Trophoblast cell (in vitro differentiated cells and primary cell): Measurements from ENCODE around the gene CEP78.

Experiments
- DNase-seq, 2 donors: peaks; one replicate each; pipeline ENCODE4 v3.0.0-alpha.2; 2016
- H2AFZ ChIP-seq: 2 replicates; pipeline ENCODE4 v1.6.1; 2013; ENCODE audit warnings: low read length, moderate library complexity, mild to moderate bottlenecking; ENCODE audit not compliant: insufficient read depth, poor library complexity
- H2AK5ac ChIP-seq: 2 replicates; pipeline ENCODE4 v1.6.1; 2013; ENCODE audit warnings: mild to moderate bottlenecking, low read length
- H2BK120ac ChIP-seq: 2 replicates; pipeline ENCODE4 v1.6.1; 2013; ENCODE audit warnings: low read length, mild to moderate bottlenecking, moderate library complexity; ENCODE audit not compliant: insufficient read depth, poor library complexity
- H2BK12ac ChIP-seq: 2 replicates; pipeline ENCODE4 v1.6.1; 2013; ENCODE audit warnings: mild to moderate bottlenecking, low read length, moderate library complexity
- H2BK5ac ChIP-seq: 2 replicates; pipeline ENCODE4 v1.6.1; 2013; ENCODE audit warnings: low read length, low read depth, moderate library complexity, mild to moderate bottlenecking; ENCODE audit not compliant: poor library complexity
- H3K14ac ChIP-seq: 2 replicates; pipeline ENCODE4 v1.6.1; 2013; ENCODE audit warnings: mild to moderate bottlenecking, low read length
- H3K18ac ChIP-seq: 2 replicates; pipeline ENCODE4 v1.6.1; 2013; ENCODE audit warnings: mild to moderate bottlenecking, low read length
- H3K23ac ChIP-seq: 2 replicates; pipeline ENCODE4 v1.6.1; 2013; ENCODE audit warnings: low read length
- H3K27ac ChIP-seq: 2 replicates; pipeline ENCODE4 v1.5.1; 2013; ENCODE audit warnings: low read depth, mild to moderate bottlenecking, inconsistent platforms, low read length, moderate library complexity
- H3K27me3 ChIP-seq: 2 replicates; pipeline ENCODE4 v1.6.1; 2013; ENCODE audit warnings: inconsistent platforms, mild to moderate bottlenecking, low read length, moderate library complexity; ENCODE audit not compliant: insufficient read depth
- H3K36me3 ChIP-seq, 2 experiments: 1 replicate in 1 of 2; 2 replicates in 1 of 2; pipeline ENCODE4 v1.6.1; 2013; ENCODE audit warnings: low read length in 2 of 2, mild to moderate bottlenecking in 2 of 2, moderate library complexity in 1 of 2; ENCODE audit not compliant: insufficient read depth in 2 of 2, control insufficient read depth in 1 of 2
- H3K4ac ChIP-seq: 2 replicates; pipeline ENCODE4 v1.6.1; 2013; ENCODE audit warnings: low read depth, mild to moderate bottlenecking, low read length, moderate library complexity
- H3K4me1 ChIP-seq, 2 experiments: 1 replicate in 1 of 2; 2 replicates in 1 of 2; pipeline ENCODE4 v1.6.1; 2013; ENCODE audit warnings: low read length in 2 of 2, mild to moderate bottlenecking in 2 of 2, moderate library complexity in 1 of 2; ENCODE audit not compliant: insufficient read depth in 2 of 2, control insufficient read depth in 1 of 2
- H3K4me2 ChIP-seq: 2 replicates; pipeline ENCODE4 v1.6.1; 2013; ENCODE audit warnings: inconsistent platforms, mild to moderate bottlenecking, low read length, moderate library complexity
- H3K4me3 ChIP-seq: 2 replicates; pipeline ENCODE4 v1.5.1; 2013; ENCODE audit warnings: mild to moderate bottlenecking, low read depth, low read length, inconsistent platforms
- H3K79me1 ChIP-seq: one replicate; pipeline ENCODE4 v1.6.1; 2013; ENCODE audit warnings: low read length
- H3K79me2 ChIP-seq: 2 replicates; pipeline ENCODE4 v1.6.1; 2013; ENCODE audit warnings: low read length, mild to moderate bottlenecking; ENCODE audit not compliant: control insufficient read depth, insufficient read depth, poor library complexity
- H3K9ac ChIP-seq: 2 replicates; pipeline ENCODE4 v1.6.1; 2013; ENCODE audit warnings: mild to moderate bottlenecking, low read length
- H3K9me3 ChIP-seq: 2 replicates; pipeline ENCODE4 v1.6.1; 2013; ENCODE audit warnings: low read depth, mild to moderate bottlenecking, control low read depth, inconsistent platforms, low read length; ENCODE audit not compliant: insufficient read depth
- H4K12ac ChIP-seq: 2 replicates; pipeline ENCODE4 v1.6.1; 2013; ENCODE audit warnings: low read depth, mild to moderate bottlenecking, low read length, moderate library complexity
- H4K8ac ChIP-seq: 2 replicates; pipeline ENCODE4 v1.6.1; 2013; ENCODE audit warnings: low read depth, mild to moderate bottlenecking, low read length, moderate library complexity
- H4K91ac ChIP-seq: one replicate; pipeline ENCODE4 v1.6.1; 2013; ENCODE audit warnings: low read depth, mild to moderate bottlenecking, low read length, moderate library complexity
- WGBS: extraction: QIAGEN DNeasy Blood & Tissue Kit; methylation state at CpG from one replicate; pipeline ENCODE4 v1.1.7; 2013; ENCODE audit warnings: missing lambda C conversion rate; ENCODE audit not compliant: insufficient read length, insufficient coverage; ENCODE audit errors: extremely low coverage; 5-methylcytosine and 5-hydroxymethylcytosine counted together

CEP78 gene

DNA sequence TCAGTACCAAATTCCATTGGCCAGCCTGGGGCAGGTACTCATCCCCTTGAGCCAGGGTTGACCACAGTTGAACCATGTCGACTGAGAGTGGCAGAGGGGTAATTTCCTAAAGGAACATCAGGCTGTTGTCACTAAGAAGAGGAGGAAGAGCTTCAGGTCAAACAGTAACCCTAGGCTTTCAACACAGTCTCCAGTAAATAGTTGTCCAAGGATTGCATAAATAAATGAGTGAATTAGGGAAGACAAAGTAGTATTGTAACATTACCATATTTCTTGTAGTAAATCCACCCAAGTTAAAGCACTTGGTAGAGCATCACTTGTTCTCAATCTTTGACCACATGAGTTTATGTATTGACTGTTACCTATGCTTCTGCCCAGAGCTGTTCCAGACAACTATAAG lies 68.5 kb downstream of the CEP78 start:
- H3K4ac ChIP-seq, result no peak overlapping the region
- H4K12ac ChIP-seq, result no peak overlapping the region
- no CpG with 5 or more reads among the region's 1 CpG for WGBS
- no peak overlapping the region for H3K4me2 ChIP-seq
- H3K79me2 ChIP-seq, result no peaks in the 10 kb centered on the region
- H3K36me3 ChIP-seq, result peaks cover 8 to 20% of the 10 kb centered on the region in 2 experiments
- no peak overlapping the region for H2AK5ac ChIP-seq
- H2AFZ ChIP-seq, result no peak overlapping the region
- H3K27me3 ChIP-seq, result no peaks in the 10 kb centered on the region
- no peaks in the 10 kb centered on the region for H3K4me1 ChIP-seq
- no peak overlapping the region for H4K8ac ChIP-seq
- no peaks in the 10 kb centered on the region for H3K79me1 ChIP-seq
- no peak overlapping the region for H3K9ac ChIP-seq
- H2BK5ac ChIP-seq, result no peak overlapping the region
- no peak overlapping the region for H3K18ac ChIP-seq
- no peak overlapping the region for H2BK120ac ChIP-seq
- H3K14ac ChIP-seq, result no peak overlapping the region
- H2BK12ac ChIP-seq, result no peak overlapping the region
- no peak overlapping the region for H3K4me3 ChIP-seq
- no peak for DNase-seq
- no peak overlapping the region for H4K91ac ChIP-seq
- no peak overlapping the region for H3K23ac ChIP-seq
- no peak overlapping the region for H3K27ac ChIP-seq
- no peaks in the 10 kb centered on the region for H3K9me3 ChIP-seq

DNA sequence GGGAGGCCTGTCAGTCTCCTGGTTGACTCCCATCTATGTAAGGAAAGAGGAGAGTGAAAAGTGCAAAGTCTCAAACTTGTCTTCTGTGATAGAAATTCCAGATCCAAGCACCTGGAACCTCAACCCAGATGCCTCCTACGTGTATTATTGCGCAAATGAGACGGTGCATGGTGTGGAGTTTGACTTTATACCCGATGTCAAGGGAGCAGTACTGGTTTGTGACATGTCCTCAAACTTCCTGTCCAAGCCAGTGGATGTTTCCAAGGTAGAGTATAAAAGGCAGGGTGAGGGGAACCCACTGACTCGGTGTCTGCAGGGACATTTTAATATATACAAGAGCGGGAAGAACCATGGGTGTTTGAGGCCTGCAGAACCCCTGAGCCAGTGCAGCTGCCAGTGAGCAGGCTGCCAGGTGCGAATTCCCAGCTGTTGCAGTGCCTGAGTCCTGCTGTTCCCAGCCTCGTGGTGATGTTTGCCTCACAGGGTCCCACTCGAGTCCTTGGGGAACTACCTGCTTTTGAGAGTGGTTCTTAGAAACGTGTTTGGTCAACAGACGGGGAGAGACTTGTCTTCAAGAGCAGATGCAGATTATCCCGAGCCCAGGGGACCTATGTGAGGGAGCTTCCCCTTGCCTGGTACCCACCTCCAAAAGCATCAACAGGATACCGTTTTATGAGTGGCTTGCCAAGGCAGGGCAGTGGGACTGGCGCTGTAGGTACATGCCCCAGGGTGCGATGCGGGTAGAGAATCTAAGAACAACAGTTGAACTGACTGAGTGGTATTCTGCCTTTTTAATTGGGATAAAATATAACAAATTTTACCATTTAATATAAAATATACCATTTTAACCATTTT lies 70.6 kb downstream of the CEP78 start:
- Histone ChIP-seq H3K4me2 (no peak overlapping the region), H4K8ac (no peak overlapping the region), H3K79me1 (no peaks in the 10 kb centered on the region), H3K9ac (no peak overlapping the region), H4K12ac (no peak overlapping the region), H2AFZ (no peak overlapping the region), H2BK5ac (no peak overlapping the region), H4K91ac (no peak overlapping the region), H3K14ac (no peak overlapping the region), H3K9me3 (no peaks in the 10 kb centered on the region), H3K4ac (no peak overlapping the region), H3K27ac (no peak overlapping the region), H3K23ac (no peak overlapping the region), H2BK12ac (no peak overlapping the region), H2BK120ac (no peak overlapping the region), H3K36me3 (peaks cover 15 to 30% of the 10 kb centered on the region in 2 experiments), H3K4me1 (no peaks in the 10 kb centered on the region), H3K4me3 (no peak overlapping the region), H3K79me2 (no peaks in the 10 kb centered on the region), H3K27me3 (no peaks in the 10 kb centered on the region), H2AK5ac (no peak overlapping the region), H3K18ac (no peak overlapping the region)
- WGBS, result no CpG with 5 or more reads among the region's 16 CpGs
- no peak for DNase-seq

DNA sequence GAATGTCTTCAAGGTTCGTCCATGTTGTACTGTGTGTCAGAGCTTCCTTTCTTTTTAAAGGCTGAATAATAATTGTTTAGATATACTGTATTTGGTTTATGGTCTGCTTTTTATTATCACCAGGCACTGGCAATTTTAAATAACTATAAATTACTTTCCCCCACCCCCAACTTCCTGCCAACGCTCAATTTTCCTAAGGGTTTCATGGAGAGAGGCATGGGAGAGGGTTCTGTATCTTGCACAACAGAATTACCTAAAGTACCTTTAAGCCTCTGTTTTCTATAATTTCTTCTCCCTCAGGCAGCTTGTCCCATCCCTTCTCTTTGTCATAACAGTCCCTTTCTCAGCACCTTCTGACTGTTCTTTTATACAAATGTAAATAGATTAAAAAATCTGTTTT lies 71.5 kb downstream of the CEP78 start:
- no peak overlapping the region for H4K91ac ChIP-seq
- no peaks in the 10 kb centered on the region for H3K9me3 ChIP-seq
- H4K12ac ChIP-seq, result no peak overlapping the region
- DNase-seq, result no peak
- no peak overlapping the region for H4K8ac ChIP-seq
- H2BK5ac ChIP-seq, result no peak overlapping the region
- H3K4me2 ChIP-seq, result no peak overlapping the region
- no peak overlapping the region for H2AK5ac ChIP-seq
- H3K14ac ChIP-seq, result no peak overlapping the region
- WGBS, result no CpG with 5 or more reads among the region's 2 CpGs
- H3K36me3 ChIP-seq, result peaks cover 15 to 30% of the 10 kb centered on the region in 2 experiments
- H2BK120ac ChIP-seq, result no peak overlapping the region
- no peaks in the 10 kb centered on the region for H3K4me1 ChIP-seq
- no peaks in the 10 kb centered on the region for H3K79me1 ChIP-seq
- no peak overlapping the region for H3K27ac ChIP-seq
- no peak overlapping the region for H2BK12ac ChIP-seq
- H3K4ac ChIP-seq, result no peak overlapping the region
- no peak overlapping the region for H3K23ac ChIP-seq
- H3K18ac ChIP-seq, result no peak overlapping the region
- H3K27me3 ChIP-seq, result no peaks in the 10 kb centered on the region
- H3K9ac ChIP-seq, result no peak overlapping the region
- H2AFZ ChIP-seq, result no peak overlapping the region
- H3K4me3 ChIP-seq, result no peak overlapping the region
- H3K79me2 ChIP-seq, result no peaks in the 10 kb centered on the region

DNA sequence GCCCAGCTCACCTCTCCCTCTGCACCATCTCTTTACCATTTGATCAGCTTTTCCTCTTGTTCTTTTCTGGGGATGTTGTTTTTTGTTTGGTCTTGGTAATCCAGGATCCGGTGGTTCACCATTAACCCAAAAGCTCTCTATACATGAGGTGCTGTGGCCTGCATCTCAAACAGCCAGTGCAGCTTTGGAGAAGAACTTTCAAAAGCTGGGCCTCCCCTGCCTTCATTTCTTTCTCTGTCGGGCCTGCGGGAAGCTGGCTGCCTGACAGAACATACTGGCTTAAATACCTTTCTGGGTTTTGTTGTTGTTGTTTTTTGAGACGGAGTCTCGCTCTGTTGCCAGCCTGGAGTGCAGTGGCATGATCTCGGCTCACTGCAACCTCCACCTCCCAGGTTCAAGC lies 73.2 kb downstream of the CEP78 start:
- no peak for DNase-seq
- Histone ChIP-seq H2AK5ac (no peak overlapping the region), H3K18ac (no peak overlapping the region), H3K36me3 (peaks cover 15 to 30% of the 10 kb centered on the region in 2 experiments), H4K12ac (no peak overlapping the region), H2BK120ac (no peak overlapping the region), H3K79me2 (no peaks in the 10 kb centered on the region), H3K4me1 (no peaks in the 10 kb centered on the region), H2AFZ (no peak overlapping the region), H2BK5ac (no peak overlapping the region), H3K9me3 (no peaks in the 10 kb centered on the region), H3K4me3 (no peak overlapping the region), H3K27ac (no peak overlapping the region), H3K14ac (no peak overlapping the region), H3K27me3 (no peaks in the 10 kb centered on the region), H3K9ac (no peak overlapping the region), H3K79me1 (no peaks in the 10 kb centered on the region), H2BK12ac (no peak overlapping the region), H4K8ac (no peak overlapping the region), H3K4ac (no peak overlapping the region), H3K23ac (no peak overlapping the region), H3K4me2 (no peak overlapping the region), H4K91ac (no peak overlapping the region)
- WGBS, result no CpG with 5 or more reads among the region's 6 CpGs
